H1 (cell line): ENCODE results near the gene ALOX15B. TPM values are rescaled to one million over a fixed set of nuclear protein-coding genes. Genes with fewer than 3 reads are reported as not detected.

Source experiments
- CTCF ChIA-PET: fragments of 300-600 bp; sonication (Branson Sonifier 250); formaldehyde crosslinking; loops from one replicate; lab custom pipeline; 2021; ENCODE audit not compliant: partially characterized antibody; lab: Charles Lee
- POLR2A ChIA-PET: fragments of 300-600 bp; sonication (Branson Sonifier 250); formaldehyde crosslinking; loops from one replicate; lab custom pipeline; 2021; ENCODE audit warnings: inconsistent platforms; ENCODE audit not compliant: partially characterized antibody; lab: Charles Lee
- DNase-seq, 2 experiments: peaks; one replicate each; pipeline versions ENCODE4 v3.0.0 to v3.0.0-alpha.2; 2010 to 2022; ENCODE audit warnings: low spot score in 2 of 2, low read depth in 1 of 2, mixed read lengths in 1 of 2
- FAIRE-seq: peaks from 2 replicates; lab custom pipeline; 2011; peaks lifted over from hg19 to GRCh38; lab: Jason Lieb, UNC
- H2AFZ ChIP-seq: 2 replicates; pipeline ENCODE4 v1.8.1; 2012; ENCODE audit warnings: low read length, inconsistent platforms
- H2AK5ac ChIP-seq: 2 replicates; pipeline ENCODE4 v1.6.1; 2013; ENCODE audit warnings: low read depth, low read length
- H2BK120ac ChIP-seq: replicated peaks from 2 replicates; pipeline ENCODE3; 2013; ENCODE audit warnings: low read depth, low read length, inconsistent platforms
- H2BK12ac ChIP-seq: 2 replicates; pipeline ENCODE4 v1.6.1; 2013; ENCODE audit warnings: low read depth, low read length
- H2BK15ac ChIP-seq: 2 replicates; pipeline ENCODE4 v1.6.1; 2013; ENCODE audit warnings: low read length
- H2BK20ac ChIP-seq: 2 replicates; pipeline ENCODE4 v1.6.1; 2013; ENCODE audit warnings: low read length
- H2BK5ac ChIP-seq: 2 replicates; pipeline ENCODE4 v1.6.1; 2013; ENCODE audit warnings: low read depth, low read length
- H3K14ac ChIP-seq: 2 replicates; pipeline ENCODE4 v1.6.1; 2013; ENCODE audit warnings: inconsistent platforms; ENCODE audit not compliant: insufficient read length
- H3K18ac ChIP-seq: 2 replicates; pipeline ENCODE4 v1.6.1; 2013; ENCODE audit warnings: low read length; ENCODE audit errors: extremely low read depth
- H3K23ac ChIP-seq: 2 replicates; pipeline ENCODE4 v1.6.1; 2013; ENCODE audit warnings: inconsistent platforms; ENCODE audit not compliant: insufficient read length
- H3K23me2 ChIP-seq: 2 replicates; pipeline ENCODE4 v1.6.1; 2013; ENCODE audit warnings: low read depth, low read length
- H3K27ac ChIP-seq: 2 replicates; pipeline ENCODE4 v1.6.1; 2011; ENCODE audit warnings: low read depth, low read length, inconsistent platforms
- H3K27me3 ChIP-seq, 4 experiments: replicated peaks in 1 of 4; 1 replicate in 1 of 4; 2 replicates in 3 of 4; pipeline versions ENCODE4 v1.6.1 to v1.8.1; 2011 to 2013; ENCODE audit warnings: low read length in 3 of 4, mild to moderate bottlenecking in 3 of 4, inconsistent platforms in 2 of 4, mixed read lengths in 2 of 4, moderate library complexity in 1 of 4; ENCODE audit not compliant: control insufficient read depth in 3 of 4, insufficient read depth in 3 of 4; ENCODE audit errors: extremely low read depth in 1 of 4
- H3K36me3 ChIP-seq, 4 experiments: 2 replicates each; pipeline versions ENCODE4 v1.6.1 to v1.8.1; 2011 to 2013; ENCODE audit warnings: mild to moderate bottlenecking in 4 of 4, low read length in 3 of 4, moderate library complexity in 2 of 4, control low read depth in 1 of 4, inconsistent platforms in 1 of 4; ENCODE audit not compliant: insufficient read depth in 4 of 4, control insufficient read depth in 2 of 4
- H3K4ac ChIP-seq: replicated peaks from 2 replicates; pipeline ENCODE3; 2013; ENCODE audit warnings: low read length, low read depth, mixed read lengths, inconsistent platforms; ENCODE audit not compliant: insufficient read length
- H3K4me1 ChIP-seq, 4 experiments: replicated peaks in 1 of 4; 1 replicate in 1 of 4; 2 replicates in 3 of 4; pipeline versions ENCODE4 v1.6.1 to v1.8.1; 2011 to 2013; ENCODE audit warnings: low read length in 3 of 4, inconsistent platforms in 2 of 4, mixed read lengths in 1 of 4; ENCODE audit not compliant: insufficient read depth in 4 of 4, control insufficient read depth in 3 of 4
- H3K4me2 ChIP-seq, 2 experiments: 2 replicates each; pipeline versions ENCODE4 v1.6.1 to v1.8.1; 2011 to 2013; ENCODE audit warnings: low read depth in 2 of 2, low read length in 2 of 2, control low read depth in 1 of 2, inconsistent platforms in 1 of 2, mild to moderate bottlenecking in 1 of 2; ENCODE audit not compliant: insufficient read depth in 1 of 2
- H3K4me3 ChIP-seq, 4 experiments: fragments of 200-600, 300-600 bp in 1 of 4; sonication (generic), shearing (Covaris generic), sonication (Bioruptor Twin) in 1 of 4; 2 replicates each; pipeline versions ENCODE4 v1.5.1 to v1.8.1; 2011 to 2016; ENCODE audit warnings: low read length in 4 of 4, low read depth in 3 of 4, control low read depth in 2 of 4, inconsistent platforms in 2 of 4, mild to moderate bottlenecking in 2 of 4, mixed read lengths in 1 of 4, moderate library complexity in 1 of 4; ENCODE audit not compliant: insufficient read depth in 2 of 4; ENCODE audit errors: extremely low read depth in 1 of 4
- H3K56ac ChIP-seq: replicated peaks from 2 replicates; pipeline ENCODE3; 2013; ENCODE audit warnings: low read depth, mild to moderate bottlenecking, mixed read lengths, low read length, inconsistent platforms; ENCODE audit not compliant: insufficient read length
- H3K79me1 ChIP-seq: 2 replicates; pipeline ENCODE4 v1.6.1; 2013; ENCODE audit warnings: low read depth, low read length, control low read depth
- H3K79me2 ChIP-seq, 2 experiments: 2 replicates each; pipeline versions ENCODE4 v1.6.1 to v1.8.1; 2012 to 2013; ENCODE audit warnings: low read length in 2 of 2, mild to moderate bottlenecking in 2 of 2, inconsistent platforms in 1 of 2; ENCODE audit not compliant: insufficient read depth in 2 of 2, control insufficient read depth in 1 of 2
- H3K9ac ChIP-seq, 4 experiments: replicated peaks in 1 of 4; 1 replicate in 1 of 4; 2 replicates in 3 of 4; pipeline versions ENCODE4 v1.6.1 to v1.8.1; 2011 to 2013; ENCODE audit warnings: low read depth in 3 of 4, low read length in 3 of 4, control low read depth in 2 of 4, mild to moderate bottlenecking in 2 of 4, moderate library complexity in 2 of 4, inconsistent platforms in 1 of 4; ENCODE audit errors: extremely low read depth in 1 of 4
- H3K9me3 ChIP-seq, 2 experiments: 2 replicates each; pipeline versions ENCODE4 v1.6.1 to v1.8.1; 2012 to 2013; ENCODE audit warnings: mild to moderate bottlenecking in 2 of 2, moderate library complexity in 2 of 2, control low read depth in 1 of 2, inconsistent platforms in 1 of 2, low read depth in 1 of 2, low read length in 1 of 2, mixed read lengths in 1 of 2; ENCODE audit not compliant: insufficient read depth in 2 of 2
- H4K20me1 ChIP-seq, 2 experiments: replicated peaks in 1 of 2; 2 replicates each; pipeline versions ENCODE3 to v1.8.1; 2011 to 2013; ENCODE audit warnings: inconsistent platforms in 2 of 2, low read length in 2 of 2, mild to moderate bottlenecking in 1 of 2; ENCODE audit not compliant: insufficient read depth in 2 of 2, control insufficient read depth in 1 of 2
- H4K5ac ChIP-seq: 2 replicates; pipeline ENCODE4 v1.6.1; 2013; ENCODE audit warnings: low read length, low read depth, mixed read lengths, inconsistent platforms; ENCODE audit not compliant: insufficient read length
- H4K8ac ChIP-seq: 2 replicates; pipeline ENCODE4 v1.8.0; 2013; ENCODE audit warnings: mild to moderate bottlenecking, moderate library complexity, low read length, inconsistent platforms; ENCODE audit not compliant: insufficient read depth; ENCODE audit errors: extremely low read depth
- H4K91ac ChIP-seq: replicated peaks from 2 replicates; pipeline ENCODE3; 2013; ENCODE audit warnings: low read length, mixed read lengths, inconsistent platforms; ENCODE audit not compliant: insufficient read length
- BCL11A ChIP-seq, 2 experiments: IDR thresholded peaks; one replicate each; pipeline ENCODE4 v1.6.1; 2011; ENCODE audit warnings: low read depth in 2 of 2, low read length in 2 of 2, mild to moderate bottlenecking in 2 of 2
- CBX5 ChIP-seq: fragments of 300-800, 300-1000 bp; sonication (generic); IDR thresholded peaks from 2 replicates; pipeline ENCODE4 v1.7.1; 2016; ENCODE audit warnings: antibody characterized with exemption, low read length, low read depth
- KDM4A ChIP-seq: IDR thresholded peaks from one replicate; pipeline ENCODE4 v1.7.1; 2012; ENCODE audit warnings: low read depth, mild to moderate bottlenecking, moderate library complexity, low read length, inconsistent platforms; ENCODE audit not compliant: severe bottlenecking
- SIX5 ChIP-seq: IDR thresholded peaks from 2 replicates; pipeline ENCODE4 v1.6.1; 2011; ENCODE audit warnings: mild to moderate bottlenecking, low read depth, low read length
- SP1 ChIP-seq: IDR thresholded peaks from 2 replicates; pipeline ENCODE4 v1.6.1; 2011; ENCODE audit warnings: low read depth, low read length
- SP2 ChIP-seq: IDR thresholded peaks from 2 replicates; pipeline ENCODE4 v1.6.1; 2012; ENCODE audit warnings: mild to moderate bottlenecking, low read length, inconsistent platforms
- SRF ChIP-seq: IDR thresholded peaks from 2 replicates; pipeline ENCODE4 v1.6.1; 2011; ENCODE audit warnings: mild to moderate bottlenecking, low read depth, low read length, moderate library complexity
- SUZ12 ChIP-seq: fragments of 200-600 bp; sonication (generic); IDR thresholded peaks from 2 replicates; pipeline ENCODE4 v1.6.1; 2012; ENCODE audit warnings: mild to moderate bottlenecking, inconsistent platforms, low read length, moderate library complexity, mixed read lengths
- TAF1 ChIP-seq: IDR thresholded peaks from 2 replicates; pipeline ENCODE4 v1.6.1; 2011; ENCODE audit warnings: mild to moderate bottlenecking, low read depth, low read length
- TAF7 ChIP-seq: optimal IDR thresholded peaks from 2 replicates; pipeline ENCODE3; 2011; ENCODE audit warnings: low read depth, mild to moderate bottlenecking, inconsistent platforms, low read length, moderate library complexity, borderline replicate concordance
- TEAD4 ChIP-seq: IDR thresholded peaks from 2 replicates; pipeline ENCODE4 v1.6.1; 2012; ENCODE audit warnings: low read depth, low read length, inconsistent platforms, mixed read lengths
- YY1 ChIP-seq: IDR thresholded peaks from 2 replicates; pipeline ENCODE4 v1.6.1; 2011; ENCODE audit warnings: low read depth, mild to moderate bottlenecking, low read length
- WGBS, 2 experiments: shearing (Covaris generic) in 1 of 2; methylation state at CpG; one replicate each; pipeline versions ENCODE4 v1.1.6 to v1.1.7; 2013 to 2015; ENCODE audit warnings: low lambda C conversion rate in 2 of 2, mixed read lengths in 2 of 2, inconsistent platforms in 1 of 2, low coverage in 1 of 2, missing lambda C conversion rate in 1 of 2; ENCODE audit not compliant: insufficient replicate concordance in 2 of 2, insufficient coverage in 1 of 2, insufficient read length in 1 of 2; ENCODE audit errors: extremely low coverage in 1 of 2, missing lambda C conversion rate in 1 of 2; 5-methylcytosine and 5-hydroxymethylcytosine counted together
- polyA plus RNA-seq, 7 experiments: library from polyadenylated mRNA; depleted of rRNA in 3 of 7; stranded (reverse) in 5 of 7; unstranded in 2 of 7; fragments of >200 nt in 5 of 7; fragments of 200-250 nt in 2 of 7; gene quantifications; 1 replicate in 5 of 7; 2 replicates in 1 of 7; 4 replicates in 1 of 7; pipeline versions ENCODE4 v1.2.1 to v1.2.3, GENCODE V29; 2011 to 2013; ENCODE audit warnings: missing spikeins in 2 of 7, mixed read lengths in 2 of 7
- total RNA-seq: library from RNA; stranded (reverse); fragmentation: NEBNext Ultra II Directional; extraction: Animal tissue kit (Norgen Biotek cat#: 25700); gene quantifications from 2 replicates; pipeline ENCODE4 v1.2.1, GENCODE V29; 2021

Gene ALOX15B
- total and polyA plus RNA-seq, 2 of the 8 experiments (the other 6 are each of a cell fraction or from before 2014, with no cell fraction given), result 0.63 to 0.91 TPM

GRCh38 chr17:7989781-7990655 lies 48.8 kb upstream of the ALOX15B start:
- H3K23me2 ChIP-seq, result peaks cover 5% of the 10 kb centered on the region; the same call in 1 of the 2 replicates
- no peak overlapping the region for H3K14ac ChIP-seq
- no peaks in the 10 kb centered on the region for H3K79me1 ChIP-seq
- no peak overlapping the region for H3K27ac ChIP-seq
- peak overlapping the region; percentile 98 for H2AFZ ChIP-seq
- POLR2A ChIA-PET, result interaction anchor here (0.6 to 1.9 kb wide), 9 partner anchors 13 to 304 kb away, joined by 3 to 8 read pairs (median 3); partner anchors contain the start of gene PER1
- no peaks in the 10 kb centered on the region for H3K36me3 ChIP-seq
- H2BK12ac ChIP-seq, result peak overlapping the region; percentile 97; the same call in 1 of the 2 replicates
- H2BK20ac ChIP-seq, result no peak overlapping the region
- H3K4me3 ChIP-seq, result peak overlapping the region; percentile 53 to 68 (median 63)
- H3K9me3 ChIP-seq, result no peaks in the 10 kb centered on the region
- H2BK120ac ChIP-seq, result no peak overlapping the region
- no peak overlapping the region for H2AK5ac ChIP-seq
- H3K18ac ChIP-seq, result peak overlapping the region; percentile 60
- H2BK15ac ChIP-seq, result peak overlapping the region; percentile 97; the same call in 1 of the 2 replicates
- H3K4ac ChIP-seq, result no peak overlapping the region
- H3K4me2 ChIP-seq, result peak overlapping the region; percentile 48 to 82
- peak overlapping the region; percentile 24; the same call in 1 of the 2 replicates for H2BK5ac ChIP-seq
- peak overlapping the region; percentile 52 for H3K56ac ChIP-seq
- H3K4me1 ChIP-seq, result peaks cover 0 to 2% (median 0%) of the 10 kb centered on the region in 4 experiments; a peak in 1 of 7 replicates
- H4K8ac ChIP-seq, result peak overlapping the region; percentile 81; the same call in 1 of the 2 replicates
- WGBS, 2 experiments, result 13% methylated on average over 53 of the region's 59 CpGs; no CpG with 5 or more reads in 1 of the 2 experiments
- H3K23ac ChIP-seq, result no peak overlapping the region
- H3K79me2 ChIP-seq, result no peaks in the 10 kb centered on the region
- CTCF ChIA-PET, result interaction anchor here (0.6 to 10.6 kb wide), 70 partner anchors 8 to 349 kb away, joined by 3 to 104 read pairs (median 4); partner anchors contain the start of genes ALOX15B, CNTROB, KCNAB3 and PER1
- peak overlapping the region; percentile 11 for H4K91ac ChIP-seq
- DNase-seq (peak; percentile 83 to 100), FAIRE-seq (no peak)
- peaks cover 0 to 16% (median 9%) of the 10 kb centered on the region in 4 experiments; a peak in 4 of 7 replicates for H3K27me3 ChIP-seq
- peaks cover 0 to 3% of the 10 kb centered on the region in 2 experiments for H4K20me1 ChIP-seq
- H3K9ac ChIP-seq, result no peak overlapping the region
- peak overlapping the region; percentile 54 for H4K5ac ChIP-seq
- TF ChIP-seq TAF7 (no peak), SRF (no peak), YY1 (peak; percentile 44; the same call in 1 of the 2 replicates), TAF1 (peak; percentile 53; the same call in 1 of the 2 replicates), SP2 (no peak), SP1 (no peak), SUZ12 (no peak), CBX5 (no peak), TEAD4 (no peak), SIX5 (no peak), BCL11A (IDR thresholded peaks at IDR 0.05; ENCODE audit: low read depth in 2 of 2, low read length in 2 of 2) (no peak), KDM4A (peak; percentile 97)
